ENCODE results near the gene PFDN1.

PFDN1 gene

GRCh38 chr5:140298183-140298601, 4.7 kb downstream of the PFDN1 start:
- DNase-seq (ENCODE audit: low read depth in 2 of 3, low spot score in 1 of 3) = no peak

GRCh38 chr5:140297283-140297682, 5.6 kb downstream of the PFDN1 start:
- no peak for DNase-seq (ENCODE audit: low read depth in 2 of 3, low spot score in 1 of 3)

- no peak for DNase-seq (ENCODE audit: low read depth in 2 of 3, low spot score in 1 of 3)
Observed at GRCh38 chr5:140296289-140296688, 6.6 kb downstream of the PFDN1 start.

GRCh38 chr5:140295414-140295813, 7.5 kb downstream of the PFDN1 start:
- DNase-seq (ENCODE audit: low read depth in 2 of 3, low spot score in 1 of 3) = no peak

GRCh38 chr5:140294753-140295152, 8.1 kb downstream of the PFDN1 start:
- DNase-seq (ENCODE audit: low read depth in 2 of 3, low spot score in 1 of 3) = no peak

GRCh38 chr5:140293849-140294100, 9.1 kb downstream of the PFDN1 start:
- DNase-seq (ENCODE audit: low read depth in 2 of 3, low spot score in 1 of 3) = no peak

- no peak for DNase-seq (ENCODE audit: low read depth in 2 of 3, low spot score in 1 of 3)
Observed at GRCh38 chr5:140293091-140293848, 9.6 kb downstream of the PFDN1 start.

GRCh38 chr5:140292212-140293036, 10.5 kb downstream of the PFDN1 start:
- DNase-seq (ENCODE audit: low read depth in 2 of 3, low spot score in 1 of 3) = no peak

- DNase-seq (ENCODE audit: low read depth in 2 of 3, low spot score in 1 of 3) = no peak
Observed at GRCh38 chr5:140287801-140288521, 14.9 kb downstream of the PFDN1 start.

- no peak for DNase-seq (ENCODE audit: low read depth in 2 of 3, low spot score in 1 of 3)
Observed at GRCh38 chr5:140286424-140286823, 16.5 kb downstream of the PFDN1 start.

- no peak for DNase-seq (ENCODE audit: low read depth in 2 of 3, low spot score in 1 of 3)
Observed at GRCh38 chr5:140284013-140284412, 18.9 kb downstream of the PFDN1 start.

- DNase-seq (ENCODE audit: low read depth in 2 of 3, low spot score in 1 of 3) = no peak
Observed at GRCh38 chr5:140282266-140282665, 20.6 kb downstream of the PFDN1 start.

GRCh38 chr5:140275837-140276236, 27.1 kb downstream of the PFDN1 start:
- no peak for DNase-seq (ENCODE audit: low read depth in 2 of 3, low spot score in 1 of 3)

- DNase-seq (ENCODE audit: low read depth in 2 of 3, low spot score in 1 of 3) = no peak
Observed at GRCh38 chr5:140273401-140273877, 29.5 kb downstream of the PFDN1 start.

- DNase-seq (ENCODE audit: low read depth in 2 of 3, low spot score in 1 of 3) = no peak
Observed at GRCh38 chr5:140270008-140270407, 32.9 kb downstream of the PFDN1 start.

GRCh38 chr5:140267559-140268018, 35.3 kb downstream of the PFDN1 start:
- no peak for DNase-seq (ENCODE audit: low read depth in 2 of 3, low spot score in 1 of 3)

GRCh38 chr5:140267201-140267540, 35.7 kb downstream of the PFDN1 start:
- no peak for DNase-seq (ENCODE audit: low read depth in 2 of 3, low spot score in 1 of 3)

- DNase-seq (ENCODE audit: low read depth in 2 of 3, low spot score in 1 of 3) = no peak
Observed at GRCh38 chr5:140266471-140267200, 36.3 kb downstream of the PFDN1 start.

- no peak for DNase-seq (ENCODE audit: low read depth in 2 of 3, low spot score in 1 of 3)
Observed at GRCh38 chr5:140265845-140266244, 37.1 kb downstream of the PFDN1 start.

GRCh38 chr5:140262839-140263238, 40.1 kb downstream of the PFDN1 start:
- no peak for DNase-seq (ENCODE audit: low read depth in 2 of 3, low spot score in 1 of 3)

GRCh38 chr5:140262221-140262620, 40.7 kb downstream of the PFDN1 start:
- DNase-seq (ENCODE audit: low read depth in 2 of 3, low spot score in 1 of 3) = no peak
